Neural cell (in vitro differentiated cells): ENCODE results near the gene NPSR1. TPM values are rescaled to one million over a fixed set of nuclear protein-coding genes. Genes with fewer than 3 reads are reported as not detected.

ENCODE experiments used
- H2AFZ ChIP-seq: fragments of 200-600, 300-800 bp; sonication (generic), shearing (Covaris generic); 2 replicates; pipeline ENCODE4 v1.6.0; 2014; ENCODE audit warnings: low read depth, mild to moderate bottlenecking, antibody characterized with exemption, low read length, moderate library complexity
- H3F3A ChIP-seq: fragments of 200-600 bp; shearing (Covaris generic); 2 replicates; pipeline ENCODE4 v1.6.1; 2016; ENCODE audit warnings: mild to moderate bottlenecking, moderate library complexity, mixed read lengths, antibody characterized with exemption, low read length; ENCODE audit not compliant: insufficient read depth, poor library complexity, severe bottlenecking
- H3K27ac ChIP-seq: fragments of 200-600, 300-800 bp; sonication (generic), shearing (Covaris generic); 2 replicates; pipeline ENCODE4 v1.5.1; 2014; ENCODE audit warnings: mild to moderate bottlenecking, low read length, moderate library complexity
- H3K27me3 ChIP-seq: fragments of 300-800, 200-600 bp; sonication (generic), shearing (Covaris generic); 2 replicates; pipeline ENCODE4 v1.6.0; 2014; ENCODE audit warnings: mild to moderate bottlenecking, low read depth, low read length, moderate library complexity; ENCODE audit not compliant: insufficient read depth
- H3K36me3 ChIP-seq: fragments of 300-800, 200-600 bp; sonication (generic), shearing (Covaris generic); 2 replicates; pipeline ENCODE4 v1.5.1; 2014; ENCODE audit warnings: mild to moderate bottlenecking, antibody characterized with exemption, low read length, moderate library complexity; ENCODE audit not compliant: insufficient read depth
- H3K4me2 ChIP-seq: fragments of 300-800, 200-600 bp; sonication (generic), shearing (Covaris generic); 2 replicates; pipeline ENCODE4 v1.6.0; 2014; ENCODE audit warnings: mild to moderate bottlenecking, low read length
- H3K4me3 ChIP-seq: fragments of 300-800, 200-600 bp; sonication (generic), shearing (Covaris generic); 2 replicates; pipeline ENCODE4 v1.5.1; 2014; ENCODE audit warnings: mild to moderate bottlenecking, low read length, moderate library complexity
- H3K79me2 ChIP-seq: fragments of 200-600 bp; shearing (Covaris generic); replicated peaks from 2 replicates; pipeline ENCODE4 v1.6.0; 2014; ENCODE audit warnings: mild to moderate bottlenecking, low read length, moderate library complexity; ENCODE audit not compliant: insufficient read depth
- H3K9ac ChIP-seq: fragments of 300-800, 200-600 bp; sonication (generic), shearing (Covaris generic); 2 replicates; pipeline ENCODE4 v1.6.1; 2016; ENCODE audit warnings: mild to moderate bottlenecking, low read length, mixed read lengths
- H3K9me2 ChIP-seq: fragments of 200-600 bp; shearing (Covaris generic); 2 replicates; pipeline ENCODE4 v1.6.1; 2016; ENCODE audit warnings: mild to moderate bottlenecking, low read length, mixed read lengths; ENCODE audit not compliant: insufficient read depth
- H3K9me3 ChIP-seq: fragments of 200-600, 300-800 bp; sonication (generic), shearing (Covaris generic); 2 replicates; pipeline ENCODE4 v1.6.1; 2016; ENCODE audit warnings: mild to moderate bottlenecking, mixed run types, low read length, moderate library complexity, mixed read lengths
- H4K20me1 ChIP-seq: fragments of 200-600 bp; shearing (Covaris generic); 2 replicates; pipeline ENCODE4 v1.6.1; 2016; ENCODE audit warnings: mild to moderate bottlenecking, mixed run types; ENCODE audit not compliant: insufficient read depth
- CTCF ChIP-seq: fragments of 450-650 bp; IDR thresholded peaks from 2 replicates; pipeline ENCODE4 v1.5.1; 2014; ENCODE audit warnings: antibody characterized with exemption, mild to moderate bottlenecking, moderate library complexity; ENCODE audit not compliant: poor library complexity, severe bottlenecking
- EP300 ChIP-seq: fragments of 450-650 bp; conservative IDR thresholded peaks from 2 replicates; pipeline ENCODE4 v1.6.1; 2014; ENCODE audit warnings: antibody characterized with exemption, mild to moderate bottlenecking, moderate library complexity; ENCODE audit not compliant: poor library complexity, severe bottlenecking
- EZH2 ChIP-seq: fragments of 200-600, 300-800 bp; shearing (Covaris generic), sonication (generic); IDR thresholded peaks from 2 replicates; pipeline ENCODE4 v1.6.1; 2014; ENCODE audit warnings: antibody characterized with exemption, low read length, borderline replicate concordance, mild to moderate bottlenecking; ENCODE audit not compliant: insufficient read depth, poor library complexity, severe bottlenecking
- MXI1 ChIP-seq: fragments of 450-650 bp; conservative IDR thresholded peaks from 2 replicates; pipeline ENCODE4 v1.6.1; 2014; ENCODE audit warnings: antibody characterized with exemption, mild to moderate bottlenecking; ENCODE audit not compliant: poor library complexity, severe bottlenecking
- POLR2AphosphoS5 ChIP-seq: IDR thresholded peaks from 2 replicates; pipeline ENCODE4 v1.6.1; 2012
- RAD21 ChIP-seq: fragments of 450-650 bp; conservative IDR thresholded peaks from 2 replicates; pipeline ENCODE4 v1.6.1; 2014; ENCODE audit warnings: antibody characterized with exemption, mild to moderate bottlenecking, moderate library complexity
- REST ChIP-seq: IDR thresholded peaks from 2 replicates; pipeline ENCODE4 v1.6.1; 2012; ENCODE audit warnings: borderline replicate concordance
- SMC3 ChIP-seq: fragments of 450-650 bp; conservative IDR thresholded peaks from 2 replicates; pipeline ENCODE4 v1.6.1; 2014; ENCODE audit warnings: antibody characterized with exemption, mild to moderate bottlenecking, moderate library complexity; ENCODE audit not compliant: poor library complexity
- TAF1 ChIP-seq: IDR thresholded peaks from 2 replicates; pipeline ENCODE4 v1.6.1; 2012; ENCODE audit warnings: low read depth
- polyA plus RNA-seq: library from polyadenylated mRNA; depleted of rRNA; stranded (reverse); fragments of >200 nt; gene quantifications from 2 replicates; pipeline ENCODE4 v1.2.3, GENCODE V29; 2014

Gene NPSR1
- polyA plus RNA-seq, 1 donor from 2014 or later: not detected

- TF ChIP-seq MXI1: no peak
These were observed 1.6 kb downstream of the NPSR1 start (continued) for GRCh38 chr7:34659472-34660075.

- Histone ChIP-seq H3K27me3 (no peaks in the 10 kb centered on the region), H3K4me2 (no peak overlapping the region), H3K9me2 (no peaks in the 10 kb centered on the region), H3K36me3 (no peaks in the 10 kb centered on the region), H3K9me3 (no peaks in the 10 kb centered on the region), H2AFZ (no peak overlapping the region), H3K9ac (no peak overlapping the region), H4K20me1 (no peaks in the 10 kb centered on the region), H3K79me2 (no peaks in the 10 kb centered on the region), H3K27ac (no peak overlapping the region), H3F3A (no peaks in the 10 kb centered on the region), H3K4me3 (no peak overlapping the region)
- TF ChIP-seq TAF1: no peak
- TF ChIP-seq EP300: no peak
- TF ChIP-seq EZH2: no peak
- no peak for TF ChIP-seq MXI1
- no peak for TF ChIP-seq REST
- TF ChIP-seq CTCF: no peak
- no peak for TF ChIP-seq RAD21
- TF ChIP-seq SMC3: no peak
- TF ChIP-seq POLR2AphosphoS5: no peak
These were observed 4.2 kb downstream of the NPSR1 start for GRCh38 chr7:34662058-34662708.

GRCh38 chr7:34664755-34665154 is 6.7 kb downstream of the NPSR1 start:
- Histone ChIP-seq H3K4me3 (no peak overlapping the region), H3K27ac (no peak overlapping the region), H3K36me3 (no peaks in the 10 kb centered on the region), H3K9me2 (no peaks in the 10 kb centered on the region), H3F3A (no peaks in the 10 kb centered on the region), H3K9me3 (no peaks in the 10 kb centered on the region), H3K9ac (no peak overlapping the region), H3K4me2 (no peak overlapping the region), H3K79me2 (no peaks in the 10 kb centered on the region), H4K20me1 (no peaks in the 10 kb centered on the region), H3K27me3 (no peaks in the 10 kb centered on the region), H2AFZ (no peak overlapping the region)
- TF ChIP-seq MXI1: no peak
- TF ChIP-seq POLR2AphosphoS5: no peak
